ENCODE results near the gene TMIGD3.
"Not testable (repeated sequence)": the region's sequence is repeated elsewhere in the genome, so short reads cannot be mapped to it uniquely, and the experiment has no call there.

GRCh38 chr1:111547786-111548185 is 44.4 kb upstream of the TMIGD3 start:
- TF ChIP-seq CTCF (IDR thresholded peaks at IDR 0.05); POLR2AphosphoS5 (IDR thresholded peaks at IDR 0.05); POLR2A (IDR thresholded peaks at IDR 0.05; ENCODE audit: low read depth): not testable (repeated sequence)
